HG03159 (cell line): ENCODE data around the gene PIK3C3.
"Not testable (repeated sequence)": the region's sequence is repeated elsewhere in the genome, so short reads cannot be mapped to it uniquely, and the experiment has no call there.

ENCODE experiments used
- ATAC-seq: cut with Tn5 transposase; IDR thresholded peaks from one replicate; pipeline ENCODE4 v1.9.1; 2021; ENCODE audit warnings: mild to moderate bottlenecking, moderate library complexity; ENCODE audit not compliant: unreplicated experiment

Gene PIK3C3

GRCh38 chr18:42068030-42068429, 113.0 kb downstream of the PIK3C3 start:
- ATAC-seq, result no peak

GRCh38 chr18:42069036-42069435, 114.0 kb downstream of the PIK3C3 start:
- ATAC-seq, result no peak

- ATAC-seq, result no peak
These were observed 117.4 kb downstream of the PIK3C3 start for GRCh38 chr18:42072407-42072806.

GRCh38 chr18:42074704-42075103, 119.7 kb downstream of the PIK3C3 start:
- no peak for ATAC-seq

- ATAC-seq, result no peak
These were observed 123.7 kb downstream of the PIK3C3 start for GRCh38 chr18:42078711-42079110.

- no peak for ATAC-seq
These were observed 125.3 kb downstream of the PIK3C3 start for GRCh38 chr18:42080340-42080739.

- no peak for ATAC-seq
These were observed 127.6 kb downstream of the PIK3C3 start for GRCh38 chr18:42082415-42083234.

GRCh38 chr18:42086288-42086687, 131.3 kb downstream of the PIK3C3 start:
- no peak for ATAC-seq

GRCh38 chr18:42087235-42087634, 132.2 kb downstream of the PIK3C3 start:
- no peak for ATAC-seq

GRCh38 chr18:42087876-42088275, 132.8 kb downstream of the PIK3C3 start:
- no peak for ATAC-seq

GRCh38 chr18:42092848-42093247, 137.8 kb downstream of the PIK3C3 start:
- no peak for ATAC-seq

GRCh38 chr18:42094875-42095274, 139.8 kb downstream of the PIK3C3 start:
- no peak for ATAC-seq

GRCh38 chr18:42095732-42096377, 140.8 kb downstream of the PIK3C3 start:
- ATAC-seq, result no peak

GRCh38 chr18:42100248-42100647, 145.2 kb downstream of the PIK3C3 start:
- ATAC-seq, result no peak

GRCh38 chr18:42100911-42101310, 145.9 kb downstream of the PIK3C3 start:
- ATAC-seq, result no peak

GRCh38 chr18:42105394-42105793, 150.4 kb downstream of the PIK3C3 start:
- no peak for ATAC-seq

- ATAC-seq, result no peak
These were observed 151.8 kb downstream of the PIK3C3 start for GRCh38 chr18:42106784-42107183.

- ATAC-seq, result no peak
These were observed 152.3 kb downstream of the PIK3C3 start for GRCh38 chr18:42107287-42107686.

- ATAC-seq, result no peak
These were observed 152.8 kb downstream of the PIK3C3 start for GRCh38 chr18:42107691-42108450.

- ATAC-seq, result not testable (repeated sequence)
These were observed 157.1 kb downstream of the PIK3C3 start for GRCh38 chr18:42112147-42112546.

GRCh38 chr18:42112657-42113420, 157.8 kb downstream of the PIK3C3 start:
- ATAC-seq, result no peak
